Measurements from ENCODE around the gene HTRA3. TPM values are rescaled to one million over a fixed set of nuclear protein-coding genes. Genes with fewer than 3 reads are reported as not detected.

HTRA3 gene
- total and polyA plus RNA-seq, 2 of the 4 experiments (the other 2 are of a cell fraction), result 1.3 to 9.5 TPM

DNA sequence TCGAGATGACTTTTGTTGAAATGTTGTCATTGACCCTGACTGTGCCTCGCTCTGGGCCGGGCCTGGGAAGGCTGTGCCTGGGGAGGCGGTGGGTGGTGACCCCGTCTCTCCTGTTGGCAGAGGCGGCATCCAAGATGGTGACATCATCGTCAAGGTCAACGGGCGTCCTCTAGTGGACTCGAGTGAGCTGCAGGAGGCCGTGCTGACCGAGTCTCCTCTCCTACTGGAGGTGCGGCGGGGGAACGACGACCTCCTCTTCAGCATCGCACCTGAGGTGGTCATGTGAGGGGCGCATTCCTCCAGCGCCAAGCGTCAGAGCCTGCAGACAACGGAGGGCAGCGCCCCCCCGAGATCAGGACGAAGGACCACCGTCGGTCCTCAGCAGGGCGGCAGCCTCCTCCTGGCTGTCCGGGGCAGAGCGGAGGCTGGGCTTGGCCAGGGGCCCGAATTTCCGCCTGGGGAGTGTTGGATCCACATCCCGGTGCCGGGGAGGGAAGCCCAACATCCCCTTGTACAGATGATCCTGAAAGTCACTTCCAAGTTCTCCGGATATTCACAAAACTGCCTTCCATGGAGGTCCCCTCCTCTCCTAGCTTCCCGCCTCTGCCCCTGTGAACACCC lies 36.4 kb downstream of the HTRA3 start:
- H2BK20ac ChIP-seq (ENCODE audit: low read depth, low read length), result no peak overlapping the region

More for the DNA sequence above, 36.4 kb downstream of the HTRA3 start:
- ChIA-PET CTCF (no interaction called here), POLR2A (ENCODE audit: unreplicated experiment) (no interaction called here)
- DNase-seq (no peak), ATAC-seq (ENCODE audit: low read depth) (no peak)
- no peak overlapping the region for H2BK15ac ChIP-seq (ENCODE audit: low read depth, low read length)
- H3K9ac ChIP-seq (ENCODE audit: low read depth, low read length), result no peak overlapping the region
- no peaks in the 10 kb centered on the region for H3K79me1 ChIP-seq (ENCODE audit: low read depth in 1 of 2, low read length in 2 of 2)
- no TSS peak for BruUV-seq (replicated peaks)
- no peak overlapping the region for H3K14ac ChIP-seq (replicated peaks; ENCODE audit: low read depth, low read length)
- 0 out of 2 replicates have a peak, but pooled peaks cover 2% of the 10 kb centered on the region for H3K9me3 ChIP-seq (ENCODE audit: control insufficient read depth, insufficient read depth, low read length)
- intact Hi-C loops (cut with micrococcal nuclease), result no loop called here
- no peak for TF ChIP-seq POLR2A (IDR thresholded peaks at IDR 0.05; ENCODE audit: low read depth, low read length)
- no peak for TF ChIP-seq MAFK (IDR thresholded peaks at IDR 0.05; ENCODE audit: low read depth, low read length)
- no peak for TF ChIP-seq CHD1 (IDR thresholded peaks at IDR 0.05; ENCODE audit: low read depth, low read length)
- TF ChIP-seq NFE2L2 (IDR thresholded peaks at IDR 0.05; ENCODE audit: low read depth, low read length), result no peak
- no peak for TF ChIP-seq RFX5 (IDR thresholded peaks at IDR 0.05; ENCODE audit: low read depth, low read length)
- TF ChIP-seq, protein P1, sequence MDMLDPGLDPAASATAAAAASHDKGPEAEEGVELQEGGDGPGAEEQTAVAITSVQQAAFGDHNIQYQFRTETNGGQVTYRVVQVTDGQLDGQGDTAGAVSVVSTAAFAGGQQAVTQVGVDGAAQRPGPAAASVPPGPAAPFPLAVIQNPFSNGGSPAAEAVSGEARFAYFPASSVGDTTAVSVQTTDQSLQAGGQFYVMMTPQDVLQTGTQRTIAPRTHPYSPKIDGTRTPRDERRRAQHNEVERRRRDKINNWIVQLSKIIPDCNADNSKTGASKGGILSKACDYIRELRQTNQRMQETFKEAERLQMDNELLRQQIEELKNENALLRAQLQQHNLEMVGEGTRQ (IDR thresholded peaks at IDR 0.05; ENCODE audit: low read depth, low read length), result no peak
- H2AK9ac ChIP-seq (replicated peaks; ENCODE audit: low read depth, low read length, poor library complexity), result peak overlapping the region; percentile 50
- H2BK120ac ChIP-seq (ENCODE audit: low read depth, low read length), result peak overlapping the region; percentile 52
- in situ Hi-C loops (cut with MboI; ENCODE audit: low sequenced_read_pairs), result no loop called here
- no peak overlapping the region; the same call in 1 of the 2 replicates for H4K91ac ChIP-seq (ENCODE audit: insufficient read depth, low read depth, low read length)
- H3K4me1 ChIP-seq (ENCODE audit: control insufficient read depth, insufficient read depth, low read length), result peaks cover 15% of the 10 kb centered on the region
- H2AK5ac ChIP-seq (ENCODE audit: low read depth, low read length), result 0 out of 2 replicates have a peak overlapping the region, but pooled peaks have one; percentile 21
- 92% methylated on average over 12 of the region's 35 CpGs; no CpG with 5 or more reads in 1 of the 2 experiments for WGBS, 2 experiments (ENCODE audit: extremely low coverage in 2 of 2, insufficient read length in 1 of 2)
- H4K8ac ChIP-seq (ENCODE audit: low read depth in 2 of 2, low read length in 2 of 2), result no peak overlapping the region
- H2AFZ ChIP-seq (replicated peaks; ENCODE audit: low read length, poor library complexity), result no peak overlapping the region
- no peaks in the 10 kb centered on the region for H4K20me1 ChIP-seq (ENCODE audit: insufficient read depth, low read length)
- H4K5ac ChIP-seq (ENCODE audit: low read depth, low read length), result no peak overlapping the region
- peaks cover 9% of the 10 kb centered on the region; the same call in 1 of the 2 replicates for H3K9me1 ChIP-seq (ENCODE audit: insufficient read depth, low read length)
- no peak overlapping the region for H2BK5ac ChIP-seq (ENCODE audit: low read depth, low read length, poor library complexity, severe bottlenecking)
- no peak overlapping the region for H3K27ac ChIP-seq (ENCODE audit: insufficient read depth, low read length)
- H3K56ac ChIP-seq (ENCODE audit: extremely low read depth, insufficient read depth, low read length), result no peak overlapping the region
- H3K18ac ChIP-seq (ENCODE audit: low read depth, low read length), result no peak overlapping the region
- H3K27me3 ChIP-seq (ENCODE audit: control insufficient read depth, insufficient read depth, low read length), result peaks cover 1% of the 10 kb centered on the region; the same call in 1 of the 2 replicates
- H3K4me2 ChIP-seq (ENCODE audit: low read depth, low read length), result no peak overlapping the region
- peak overlapping the region; percentile 56; the same call in 1 of the 2 replicates for H3K4ac ChIP-seq (ENCODE audit: low read depth, low read length)
- no peaks in the 10 kb centered on the region for H3K36me3 ChIP-seq (ENCODE audit: control insufficient read depth, insufficient read depth, low read length)
- H3K23ac ChIP-seq (ENCODE audit: low read depth, low read length), result no peak overlapping the region
- dilution Hi-C loops (cut with HindIII; ENCODE audit: low sequenced_read_pairs, unreplicated experiment), result no loop called here
- H3K4me3 ChIP-seq (ENCODE audit: insufficient read depth, low read depth, low read length), result no peak overlapping the region

Data from IMR-90 (cell line).